HG03342 (cell line): Measurements from ENCODE around the gene TBC1D2B.

Source experiments
- ATAC-seq: cut with Tn5 transposase; IDR thresholded peaks from one replicate; pipeline ENCODE4 v1.9.1; 2021; ENCODE audit warnings: mild to moderate bottlenecking, moderate library complexity; ENCODE audit not compliant: unreplicated experiment

TBC1D2B gene

GRCh38 chr15:78098131-78098755 is 20.7 kb upstream of the TBC1D2B start:
- no peak for ATAC-seq

DNA sequence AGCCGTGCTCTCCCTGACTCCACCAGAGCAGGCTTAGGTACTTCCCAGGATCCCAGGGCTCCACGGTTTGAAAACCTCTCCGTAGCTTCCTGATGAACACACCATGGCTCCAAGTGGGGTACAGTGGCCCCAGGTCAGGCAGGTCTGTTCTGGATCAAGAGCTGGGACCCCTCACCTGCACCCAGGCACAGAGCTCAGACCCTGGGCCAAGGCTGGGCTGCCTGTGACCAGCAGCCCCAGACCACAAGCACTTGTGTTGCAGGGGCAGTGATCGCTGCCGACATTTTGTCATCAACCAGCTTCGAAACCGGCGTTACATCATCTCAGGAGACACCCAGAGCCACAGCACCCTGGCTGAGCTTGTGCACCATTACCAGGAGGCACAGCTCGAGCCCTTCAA is 20.2 kb upstream of the TBC1D2B start:
- ATAC-seq: no peak

DNA sequence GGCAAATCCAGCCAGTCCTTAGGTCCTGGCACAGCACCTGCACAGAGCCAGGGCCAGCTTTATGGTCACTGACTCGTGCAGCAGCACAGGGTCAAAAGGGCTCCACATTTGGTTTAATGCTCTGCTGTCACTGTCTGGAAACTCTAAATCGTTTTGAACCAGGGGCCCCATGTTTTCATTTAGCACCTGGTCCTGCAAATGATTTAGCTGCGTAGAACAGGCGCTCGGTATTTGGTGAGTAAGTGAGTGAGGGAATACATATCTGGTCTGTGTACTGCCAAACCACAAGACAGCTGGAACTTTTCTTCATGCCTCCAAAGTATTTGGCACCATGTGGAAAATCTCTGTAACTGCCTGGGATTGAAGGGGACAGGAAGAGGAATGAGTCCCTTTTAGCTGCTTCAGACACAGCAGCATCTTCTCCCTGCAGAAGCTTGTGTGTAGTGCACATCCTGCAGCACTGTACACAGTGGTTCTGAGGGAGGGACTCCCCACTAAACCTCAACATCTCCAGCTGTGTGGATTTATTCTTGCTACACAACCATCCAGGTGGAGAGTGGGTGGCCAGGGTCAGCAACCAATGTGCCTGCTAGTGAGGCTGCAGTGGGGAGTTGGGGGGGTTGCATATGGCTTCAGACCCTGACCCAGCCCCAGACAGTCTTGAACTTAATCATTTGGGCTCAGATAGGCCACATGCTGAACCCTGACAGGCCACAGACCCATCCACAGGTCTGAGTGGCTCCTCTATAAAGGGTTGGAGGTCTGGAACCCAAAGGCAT is 15.9 kb upstream of the TBC1D2B start:
- no peak for ATAC-seq

- no peak for ATAC-seq
These were observed 14.9 kb upstream of the TBC1D2B start, which contains the start of gene SH2D7 for GRCh38 chr15:78092261-78093041. SH2D7 (plus strand) TSS chr15:78092561; CDS start chr15:78092585, 24 bp downstream.

DNA sequence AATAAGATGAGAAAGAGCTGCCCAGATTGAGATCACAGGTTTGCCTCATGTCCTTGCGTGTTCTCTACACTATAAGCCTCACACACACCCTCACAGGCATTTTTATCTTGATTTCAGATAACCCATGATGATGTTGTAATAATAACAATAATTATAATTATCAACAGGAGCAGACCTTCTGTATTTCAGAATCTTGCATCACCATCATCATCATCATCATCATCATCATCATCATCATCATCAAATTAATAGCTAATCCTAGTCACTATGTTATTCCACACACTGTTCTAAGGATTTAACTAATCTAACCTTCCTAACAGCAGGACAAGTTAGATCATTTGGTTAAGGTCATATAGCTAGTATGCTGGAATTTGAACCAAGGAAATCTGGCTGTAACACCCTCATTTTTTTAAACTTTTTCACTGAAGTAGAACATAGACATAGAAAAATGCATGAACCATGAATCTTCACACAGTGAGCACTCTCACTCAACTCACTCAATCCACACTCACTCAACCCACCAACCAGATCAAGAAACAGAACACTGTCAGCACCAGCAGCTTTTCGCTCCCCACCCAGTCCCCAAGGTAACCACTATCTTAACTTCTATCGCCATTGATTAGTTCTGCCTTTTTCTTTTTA is 13.0 kb upstream of the TBC1D2B start:
- no peak for ATAC-seq

- no peak for ATAC-seq
These were observed 11.2 kb upstream of the TBC1D2B start for GRCh38 chr15:78088773-78089080.

DNA sequence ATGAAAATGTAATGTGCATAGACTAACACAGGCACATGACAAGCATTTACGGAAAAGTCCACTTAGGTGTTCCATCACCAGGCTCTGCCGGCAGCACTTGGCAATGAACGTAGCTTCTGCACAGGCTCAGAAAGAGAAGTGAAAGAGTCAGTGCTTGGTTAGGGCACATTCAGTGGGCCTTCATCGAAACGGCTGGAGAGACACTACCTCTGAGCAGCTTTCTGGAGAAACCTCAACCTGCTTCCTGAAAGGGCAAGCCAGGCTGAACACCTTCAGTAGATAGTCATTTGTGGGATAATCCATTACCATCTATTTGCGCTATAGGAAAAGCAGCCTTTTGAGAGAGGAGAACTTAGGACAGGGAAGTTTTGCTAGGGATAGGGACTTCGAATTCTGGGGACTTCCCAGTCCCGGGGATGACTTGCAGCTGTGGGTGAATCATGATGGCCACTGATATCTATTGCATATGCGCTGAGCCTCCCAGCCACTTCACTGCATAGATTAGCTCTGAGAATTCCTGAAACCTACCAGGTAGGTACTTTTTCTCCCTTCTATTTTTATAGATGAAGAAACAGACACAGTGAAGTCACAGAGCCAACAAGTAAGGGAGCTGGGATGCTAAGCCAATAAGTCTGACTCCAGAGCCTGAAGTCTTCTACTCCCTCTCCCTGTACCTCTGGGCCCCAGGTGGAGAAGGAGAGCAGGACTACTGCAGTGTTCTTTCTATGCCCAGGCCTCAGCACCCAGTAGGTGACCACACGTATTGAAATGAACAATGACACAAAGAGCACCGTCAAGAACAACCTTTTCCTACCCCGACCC is 10.7 kb upstream of the TBC1D2B start:
- ATAC-seq: no peak

DNA sequence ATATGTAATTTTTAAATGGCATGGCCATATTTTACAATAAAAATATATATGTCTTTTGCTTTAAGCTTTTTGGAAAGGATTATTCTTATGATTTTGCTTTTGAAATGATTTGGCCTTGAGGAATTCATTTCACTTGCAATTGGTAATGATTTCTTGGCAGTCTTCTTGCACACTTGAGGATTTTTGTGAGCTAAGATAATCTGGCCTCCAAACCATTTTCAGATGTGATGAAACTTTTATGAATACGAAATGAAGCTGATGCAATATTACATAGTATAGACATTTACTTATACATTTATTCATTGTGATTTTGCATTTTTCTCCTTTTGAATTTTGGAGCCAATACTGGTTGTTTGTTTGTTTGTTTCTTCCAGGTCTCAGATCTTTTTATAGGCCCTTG is 8.4 kb upstream of the TBC1D2B start:
- ATAC-seq: no peak

- ATAC-seq: peak; percentile 10
These were observed 6.9 kb upstream of the TBC1D2B start for GRCh38 chr15:78084449-78084750.

- ATAC-seq: peak; percentile 60
These were observed 6.4 kb upstream of the TBC1D2B start for GRCh38 chr15:78083687-78084448.

DNA sequence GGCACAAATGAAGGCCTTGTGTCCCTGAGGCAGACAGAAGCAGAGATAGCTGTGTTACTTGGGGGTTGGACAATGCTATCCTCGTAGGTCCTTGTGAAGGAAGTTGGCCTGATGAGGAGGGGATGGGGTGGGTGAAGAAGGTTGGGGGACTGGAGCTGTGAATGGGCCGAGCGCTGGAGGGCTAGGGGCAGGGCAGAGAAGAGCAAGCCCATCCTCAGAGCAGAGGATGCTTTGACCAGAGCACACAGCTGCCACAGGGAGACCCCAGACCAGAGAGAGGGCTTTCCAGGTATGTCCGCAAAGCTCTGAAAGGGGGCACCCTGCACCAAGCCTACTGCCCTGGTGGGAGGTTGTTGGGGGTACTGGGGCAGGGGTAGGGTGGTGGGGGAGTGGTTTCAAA is 5.7 kb upstream of the TBC1D2B start:
- no peak for ATAC-seq

- ATAC-seq: no peak
These were observed 5.2 kb upstream of the TBC1D2B start for GRCh38 chr15:78082743-78083110.

DNA sequence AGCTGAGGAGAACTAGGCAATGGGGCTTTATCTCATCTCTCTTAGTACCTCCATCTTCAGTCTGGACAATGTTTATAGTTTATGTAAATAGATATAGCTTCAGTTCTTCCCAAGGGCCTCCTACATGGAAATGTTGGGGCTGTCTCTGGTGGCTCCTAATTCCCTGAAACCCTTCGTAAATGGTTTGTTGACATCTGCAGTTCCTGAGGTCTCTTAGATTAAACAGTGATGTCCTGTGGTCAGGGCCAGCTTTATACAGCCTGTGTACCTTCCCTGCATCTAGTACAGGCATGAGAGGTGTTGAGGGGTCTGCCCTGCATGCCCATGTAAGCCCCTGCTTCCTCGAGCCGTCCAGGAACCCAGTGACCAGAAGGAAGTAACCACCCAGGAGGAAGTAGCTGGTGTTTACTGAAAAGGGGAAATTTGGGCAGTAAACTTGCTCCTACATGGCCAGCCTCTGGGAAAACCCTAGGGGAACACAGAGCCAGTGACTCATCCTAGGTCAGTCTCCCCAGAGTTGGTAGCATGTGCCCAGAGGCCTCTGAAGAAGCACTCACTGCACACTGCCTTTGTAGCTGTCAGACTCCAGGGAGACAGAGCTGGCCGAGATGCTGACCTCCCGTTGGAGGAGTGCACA is 4.7 kb upstream of the TBC1D2B start:
- ATAC-seq: no peak

DNA sequence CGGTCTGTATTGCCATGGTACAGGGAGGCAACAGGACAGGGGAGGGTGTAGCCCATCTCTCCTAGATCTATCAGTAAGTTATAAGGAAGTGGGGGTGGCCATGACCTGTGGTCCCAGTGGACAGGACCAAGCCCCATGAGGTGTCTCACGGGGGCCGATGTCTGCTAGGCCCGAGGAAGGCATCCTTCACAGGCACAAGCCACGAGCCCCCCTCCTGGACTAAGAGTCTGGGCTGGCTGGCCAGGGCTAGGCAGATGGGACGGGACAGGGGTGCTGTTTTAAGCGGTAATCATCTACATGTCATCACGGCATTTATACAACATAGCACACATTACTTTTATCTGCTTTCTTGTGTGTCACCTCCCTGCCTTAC is 2.6 kb upstream of the TBC1D2B start:
- ATAC-seq: no peak

- no peak for ATAC-seq
These were observed 2.0 kb upstream of the TBC1D2B start for GRCh38 chr15:78079298-78080087.

GRCh38 chr15:78077871-78078210 is 330 bp upstream of the TBC1D2B start:
- peak; percentile 20 for ATAC-seq

DNA sequence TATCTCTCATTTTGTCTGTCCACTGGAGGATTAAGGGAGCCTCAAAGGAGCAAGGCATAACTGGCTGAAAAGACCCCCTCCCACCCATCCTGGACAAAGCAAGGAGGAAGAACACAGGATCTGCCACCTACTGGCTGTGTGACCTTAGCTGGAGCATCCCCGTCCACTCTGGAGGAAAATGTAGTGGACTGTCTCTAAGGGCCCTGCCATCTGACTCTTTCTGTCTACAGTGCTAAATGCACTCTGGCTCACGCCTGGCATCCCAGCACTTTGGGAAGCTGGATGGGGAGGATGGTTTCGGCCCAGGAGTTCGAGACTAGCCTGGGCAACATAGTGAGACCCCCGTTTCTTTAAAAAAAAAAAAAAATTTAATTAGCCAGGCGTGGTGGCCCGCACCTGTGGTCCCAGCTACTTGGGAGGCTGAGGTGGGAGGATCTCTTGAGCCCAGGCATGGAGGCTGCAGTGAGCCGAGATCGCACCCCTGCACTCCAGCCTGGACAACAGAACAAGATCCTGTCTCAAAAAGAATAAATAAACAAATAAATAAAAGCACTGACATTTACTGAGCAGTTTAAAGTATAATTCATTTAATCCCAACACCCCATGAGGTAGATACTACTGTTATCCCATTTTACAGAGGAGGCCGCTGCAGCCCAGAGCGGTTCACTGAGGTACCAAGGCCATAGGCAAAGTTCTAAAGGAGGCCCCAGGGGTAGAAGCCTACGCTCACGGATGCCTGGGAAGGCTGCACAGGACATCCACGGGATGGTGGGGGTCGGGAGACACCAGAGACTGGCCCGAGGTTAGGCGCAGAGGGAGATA is 1.1 kb downstream of the TBC1D2B start:
- ATAC-seq: no peak
